EH (cell line): Measurements from ENCODE around the gene CLCN4.

Source experiments
- DNase-seq: peaks from one replicate; pipeline ENCODE4 v3.0.0-alpha.2; 2015; ENCODE audit warnings: low read depth

Gene CLCN4

DNA sequence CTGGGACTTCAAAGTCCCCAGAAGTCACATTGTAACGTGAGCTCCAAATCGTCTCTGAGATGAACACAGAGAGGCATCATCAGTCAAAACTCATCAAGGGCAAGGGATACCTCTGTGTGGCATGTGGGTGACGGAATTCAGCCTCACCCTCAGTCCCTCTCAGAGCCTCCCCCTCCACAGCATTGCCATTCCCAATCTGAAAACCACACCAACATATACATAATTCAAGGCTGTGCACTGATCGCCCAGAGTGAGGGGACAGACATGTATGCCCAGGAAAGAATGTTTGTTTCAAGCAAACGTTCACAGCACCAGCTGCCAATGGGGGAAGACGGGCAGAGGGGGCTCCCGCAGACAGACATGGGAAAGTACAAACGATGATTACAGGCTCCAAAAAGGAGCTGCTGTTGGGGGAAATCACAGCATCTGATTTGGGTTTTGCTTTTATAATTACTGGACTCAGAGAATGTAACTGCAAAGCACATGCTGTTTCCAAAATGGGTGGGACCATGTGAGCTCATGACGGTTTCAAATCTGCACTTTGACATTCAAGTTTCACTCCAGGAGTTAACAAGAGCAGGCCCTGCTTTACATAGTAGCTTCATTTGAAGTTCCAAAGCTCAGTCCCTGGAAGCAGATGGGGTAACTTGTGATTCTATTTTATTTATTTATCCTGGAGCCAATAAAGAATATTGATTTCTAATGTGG, 88.3 kb downstream of the CLCN4 start:
- DNase-seq, result no peak

- no peak for DNase-seq
Observed at GRCh38 chrX:10245886-10246285, 89.1 kb downstream of the CLCN4 start.

DNA sequence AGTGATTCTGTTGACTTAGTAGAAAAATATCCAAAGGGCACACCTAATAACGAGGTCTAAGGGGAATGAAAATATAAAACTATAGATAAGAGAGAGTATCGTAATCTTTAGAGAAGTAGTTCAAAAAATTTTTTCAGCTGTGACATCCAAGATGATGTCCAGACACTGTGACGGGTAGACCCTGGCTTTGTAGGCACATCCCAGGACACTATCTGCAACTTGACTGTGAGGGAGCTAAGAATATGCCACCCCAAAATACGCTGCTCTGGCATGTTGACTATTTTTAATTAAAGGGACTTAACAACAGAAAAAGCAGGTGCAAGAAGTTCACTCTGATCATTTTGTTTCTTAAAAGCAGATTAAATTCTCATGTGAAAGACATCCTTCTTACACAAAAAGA, 89.5 kb downstream of the CLCN4 start:
- DNase-seq, result no peak

DNA sequence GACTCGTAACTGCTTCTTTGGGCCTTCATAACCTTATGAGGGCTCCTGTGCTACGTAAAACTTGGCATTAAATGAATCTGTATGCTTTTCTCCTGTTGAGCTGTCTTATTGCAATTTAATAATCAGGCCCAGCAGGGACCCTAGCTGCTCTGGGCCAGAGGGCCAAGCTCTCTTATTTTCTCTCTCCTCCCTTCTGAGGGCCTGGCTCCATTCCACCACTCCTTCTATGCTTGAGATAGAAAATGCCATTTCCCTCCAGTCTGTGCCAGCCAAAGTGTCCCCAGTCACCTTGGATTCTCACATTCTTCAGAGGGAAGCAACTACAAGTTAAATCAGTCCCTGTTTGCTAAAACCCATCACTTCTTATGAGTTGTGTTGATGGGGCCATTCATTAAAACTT, 90.1 kb downstream of the CLCN4 start:
- DNase-seq, result no peak

DNA sequence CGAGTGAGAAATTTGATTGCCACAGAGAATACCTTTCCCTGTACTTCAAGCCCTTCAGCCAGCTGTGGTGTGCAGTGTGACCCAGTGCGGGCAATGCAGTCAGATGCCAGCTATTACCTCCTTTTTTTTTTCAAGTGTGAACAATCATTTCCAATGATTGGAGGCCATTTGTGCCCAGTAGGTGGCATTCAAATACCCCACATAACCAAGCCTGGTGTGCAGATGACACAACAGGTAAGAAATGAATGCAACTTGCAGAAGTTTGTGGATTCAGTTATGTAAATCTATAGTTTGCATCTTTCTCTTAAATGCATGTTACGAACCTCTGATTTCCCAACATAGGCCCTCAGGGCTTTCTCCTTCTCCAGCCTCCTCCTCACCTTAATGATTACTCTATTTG, 98.0 kb downstream of the CLCN4 start:
- DNase-seq, result peak; percentile 15

DNA sequence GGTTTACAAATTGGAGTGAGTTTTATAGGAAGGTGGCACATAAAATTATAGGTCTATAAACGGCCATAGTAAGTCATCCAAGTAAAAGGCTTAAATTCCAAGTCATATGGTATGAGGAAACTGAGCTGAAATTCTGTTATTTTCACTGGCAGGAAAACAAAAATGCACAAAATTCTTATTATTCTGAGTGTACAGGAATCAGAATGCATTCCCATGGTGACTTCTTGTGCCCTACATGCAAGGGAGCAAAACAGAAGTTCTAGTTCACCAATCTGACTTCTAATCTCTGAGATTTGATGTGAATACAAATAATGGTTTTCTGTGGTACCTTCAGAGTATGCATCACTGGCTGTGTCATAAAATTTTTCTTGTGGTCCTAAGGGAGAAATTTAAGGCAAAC, 102.9 kb downstream of the CLCN4 start:
- DNase-seq, result peak; percentile 89

GRCh38 chrX:10265775-10266174, 109.0 kb downstream of the CLCN4 start:
- DNase-seq, result no peak

- no peak for DNase-seq
Observed at GRCh38 chrX:10278716-10279115, 121.9 kb downstream of the CLCN4 start.

DNA sequence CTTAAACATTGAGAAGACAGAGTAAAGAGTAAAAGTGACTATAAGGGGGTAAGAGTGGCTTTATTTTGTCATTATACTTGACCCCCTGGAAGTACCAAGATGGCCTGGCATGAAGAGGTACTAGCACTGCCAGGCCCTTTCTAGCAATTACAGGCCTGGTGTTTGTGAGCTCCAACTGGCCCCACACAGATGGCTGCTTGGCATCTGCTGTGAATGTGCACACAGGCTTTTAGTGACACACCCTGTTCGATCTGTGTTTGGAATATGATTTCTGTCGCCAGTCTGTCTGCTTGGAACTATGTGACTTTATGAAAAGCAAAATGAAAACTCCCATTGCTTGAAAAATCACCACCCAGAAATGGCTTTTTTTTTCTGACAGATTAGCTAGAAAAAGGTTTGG, 123.3 kb downstream of the CLCN4 start:
- DNase-seq, result no peak

GRCh38 chrX:10282490-10282889, 125.7 kb downstream of the CLCN4 start:
- DNase-seq, result no peak

DNA sequence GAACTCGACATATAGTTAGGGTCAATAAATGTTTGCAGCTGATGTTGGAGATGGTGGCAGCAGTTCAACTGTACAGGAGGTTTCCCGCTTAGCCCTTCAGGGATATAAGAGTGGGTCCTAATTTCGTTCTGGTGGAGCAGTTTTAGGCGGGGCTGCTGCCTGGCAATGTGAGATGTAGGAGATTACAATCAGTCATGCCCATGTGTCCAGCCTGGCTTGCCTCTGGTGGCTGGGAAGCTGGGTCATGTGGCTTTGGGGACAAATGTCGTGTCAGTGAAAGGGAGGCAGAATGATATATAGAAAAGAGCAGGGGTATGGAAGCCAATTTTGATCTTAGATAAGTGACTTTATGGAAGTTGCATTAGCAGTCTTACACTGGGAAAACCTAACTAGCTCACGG, 129.4 kb downstream of the CLCN4 start:
- DNase-seq, result no peak
